ENCODE measurements around the gene FGG. TPM values are rescaled to one million over a fixed set of nuclear protein-coding genes. Genes with fewer than 3 reads are reported as not detected.
"Not testable (repeated sequence)": the region's sequence is repeated elsewhere in the genome, so short reads cannot be mapped to it uniquely, and the experiment has no call there.

The FGG gene
- total RNA-seq, 1 experiment from 2014 or later, result not detected

DNA sequence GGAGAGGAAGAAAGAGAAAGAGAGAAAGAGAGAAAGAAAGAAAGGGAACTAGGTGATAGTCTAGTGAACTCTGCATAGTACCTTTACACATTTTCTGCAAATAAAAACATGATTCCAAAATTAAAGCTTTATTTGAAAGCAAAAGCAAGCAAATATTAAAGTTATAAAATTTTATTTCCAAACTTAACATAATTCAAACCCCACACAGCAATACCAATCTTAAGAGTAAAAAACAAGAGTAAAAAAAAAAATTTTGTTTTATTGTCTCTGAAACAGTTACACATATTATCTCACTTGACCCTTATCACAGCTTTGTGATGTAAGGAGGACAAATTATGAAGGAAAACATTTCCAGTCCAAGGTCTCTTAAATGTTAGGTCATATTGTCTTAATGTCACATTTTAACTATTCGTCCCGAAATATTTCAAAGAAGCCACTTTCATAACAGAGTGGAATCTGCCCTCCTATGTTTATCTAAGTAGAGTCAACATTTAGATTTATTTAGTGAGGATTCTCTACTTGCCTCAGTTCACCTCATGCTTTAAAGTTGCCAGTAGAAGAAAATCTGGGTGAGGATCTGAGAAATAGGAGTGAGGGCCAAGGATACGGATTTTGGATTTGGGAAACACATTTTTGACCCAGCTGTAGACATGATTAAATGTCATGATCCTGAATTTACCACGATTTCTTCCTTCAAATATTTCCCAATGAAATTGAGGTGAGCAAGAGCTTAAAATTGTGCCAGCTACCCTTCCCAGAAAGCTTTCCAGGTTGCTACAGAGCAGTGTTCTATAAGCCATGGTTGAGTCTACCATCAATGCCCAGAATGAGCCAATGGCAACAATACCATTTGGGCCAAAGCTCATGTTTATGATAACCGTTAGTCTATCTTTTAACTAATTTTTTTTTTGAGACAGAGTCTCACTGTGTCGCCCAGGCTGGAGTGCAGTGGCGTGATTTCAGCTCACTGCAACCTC, 14.4 kb downstream of the FGG start:
- ChIA-PET CTCF (no interaction called here), POLR2A (ENCODE audit: unreplicated experiment) (no interaction called here)
- Histone ChIP-seq H4K20me1 (ENCODE audit: insufficient read depth) (no peaks in the 10 kb centered on the region), H3K9me3 (ENCODE audit: insufficient read depth, low read depth) (no peaks in the 10 kb centered on the region), H3F3A (ENCODE audit: insufficient read depth, low read depth) (no peaks in the 10 kb centered on the region), H3K27me3 (ENCODE audit: insufficient read depth, low read depth) (no peaks in the 10 kb centered on the region), H3K4me2 (no peak overlapping the region), H3K36me3 (ENCODE audit: low read depth) (no peaks in the 10 kb centered on the region), H3K79me2 (ENCODE audit: low read depth) (no peaks in the 10 kb centered on the region), H3K4me1 (replicated peaks; ENCODE audit: insufficient read depth) (peaks cover 18% of the 10 kb centered on the region), H3K9me2 (ENCODE audit: insufficient read depth) (no peaks in the 10 kb centered on the region), H3K4me3 (no peak overlapping the region), H2AFZ (no peak overlapping the region), H3K27ac (no peak overlapping the region)
- TF ChIP-seq, protein P1, sequence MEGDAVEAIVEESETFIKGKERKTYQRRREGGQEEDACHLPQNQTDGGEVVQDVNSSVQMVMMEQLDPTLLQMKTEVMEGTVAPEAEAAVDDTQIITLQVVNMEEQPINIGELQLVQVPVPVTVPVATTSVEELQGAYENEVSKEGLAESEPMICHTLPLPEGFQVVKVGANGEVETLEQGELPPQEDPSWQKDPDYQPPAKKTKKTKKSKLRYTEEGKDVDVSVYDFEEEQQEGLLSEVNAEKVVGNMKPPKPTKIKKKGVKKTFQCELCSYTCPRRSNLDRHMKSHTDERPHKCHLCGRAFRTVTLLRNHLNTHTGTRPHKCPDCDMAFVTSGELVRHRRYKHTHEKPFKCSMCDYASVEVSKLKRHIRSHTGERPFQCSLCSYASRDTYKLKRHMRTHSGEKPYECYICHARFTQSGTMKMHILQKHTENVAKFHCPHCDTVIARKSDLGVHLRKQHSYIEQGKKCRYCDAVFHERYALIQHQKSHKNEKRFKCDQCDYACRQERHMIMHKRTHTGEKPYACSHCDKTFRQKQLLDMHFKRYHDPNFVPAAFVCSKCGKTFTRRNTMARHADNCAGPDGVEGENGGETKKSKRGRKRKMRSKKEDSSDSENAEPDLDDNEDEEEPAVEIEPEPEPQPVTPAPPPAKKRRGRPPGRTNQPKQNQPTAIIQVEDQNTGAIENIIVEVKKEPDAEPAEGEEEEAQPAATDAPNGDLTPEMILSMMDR (conservative IDR thresholded peaks at IDR 0.05), result no peak
- no peak for TF ChIP-seq EZH2 (IDR thresholded peaks at IDR 0.05; ENCODE audit: low read depth)
- no peak for DNase-seq
- intact Hi-C loops (cut with micrococcal nuclease; ENCODE audit: unreplicated experiment), result no loop called here
- no TSS peak for BruUV-seq (replicated peaks)

DNA sequence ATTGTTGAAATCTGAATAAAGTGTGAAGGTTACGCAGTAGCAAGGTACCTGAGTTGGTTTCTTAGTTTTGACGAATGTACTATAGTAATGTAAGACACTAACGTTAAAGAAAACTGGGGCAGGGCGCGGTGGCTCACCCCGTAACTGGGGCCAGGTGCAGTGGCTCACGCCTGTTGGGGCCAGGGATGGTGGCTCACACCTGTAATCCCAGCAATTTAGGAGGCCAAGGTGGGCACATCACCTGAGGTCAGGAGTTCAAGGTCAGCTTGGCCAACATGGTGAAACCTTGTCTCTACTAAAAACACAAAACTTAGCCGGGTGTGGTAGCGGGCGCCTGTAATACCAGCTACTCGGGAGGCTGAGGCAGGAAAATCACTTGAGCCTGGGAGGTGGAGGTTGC, 15.2 kb downstream of the FGG start:
- DNase-seq; H3K9me3 ChIP-seq (ENCODE audit: insufficient read depth, low read depth); BruUV-seq (replicated peaks); CTCF ChIA-PET; H3F3A ChIP-seq (ENCODE audit: insufficient read depth, low read depth); POLR2A ChIA-PET (ENCODE audit: unreplicated experiment); H3K27ac ChIP-seq; H3K4me3 ChIP-seq; H3K36me3 ChIP-seq (ENCODE audit: low read depth); H3K4me2 ChIP-seq; H3K79me2 ChIP-seq (ENCODE audit: low read depth); H2AFZ ChIP-seq; H3K27me3 ChIP-seq (ENCODE audit: insufficient read depth, low read depth); H4K20me1 ChIP-seq (ENCODE audit: insufficient read depth); H3K9me2 ChIP-seq (ENCODE audit: insufficient read depth); intact Hi-C loops (cut with micrococcal nuclease; ENCODE audit: unreplicated experiment): not testable (repeated sequence)
- H3K4me1 ChIP-seq (replicated peaks; ENCODE audit: insufficient read depth), result peaks cover 11% of the 10 kb centered on the region

DNA sequence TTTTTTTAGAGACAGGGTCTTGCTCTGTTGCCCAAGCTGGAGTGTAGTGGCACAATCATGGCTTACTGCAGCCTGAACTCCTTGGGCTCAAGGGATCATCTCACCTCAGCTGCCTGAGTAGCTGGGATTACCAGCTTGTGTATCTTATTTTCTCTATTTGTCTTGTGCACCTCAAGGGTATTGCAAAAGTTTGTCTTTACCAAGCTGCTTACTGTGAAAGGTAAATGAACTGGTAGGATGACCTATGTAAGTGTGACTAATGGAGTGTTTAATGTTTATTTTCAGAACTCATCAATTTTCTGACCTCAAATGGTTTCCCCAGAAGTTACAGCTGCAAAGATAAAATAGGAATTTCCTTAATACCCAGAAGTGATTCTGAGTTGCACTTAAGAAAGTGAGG, 16.6 kb downstream of the FGG start:
- no peaks in the 10 kb centered on the region for H3K9me2 ChIP-seq (ENCODE audit: insufficient read depth)
- no peaks in the 10 kb centered on the region for H3K36me3 ChIP-seq (ENCODE audit: low read depth)
- no peak overlapping the region for H3K4me2 ChIP-seq
- TF ChIP-seq EZH2 (IDR thresholded peaks at IDR 0.05; ENCODE audit: low read depth), result no peak
- TF ChIP-seq, protein P1 (conservative IDR thresholded peaks at IDR 0.05), result no peak
- H3K27ac ChIP-seq, result no peak overlapping the region
- H3K4me3 ChIP-seq, result no peak overlapping the region
- intact Hi-C loops (cut with micrococcal nuclease; ENCODE audit: unreplicated experiment), result no loop called here
- H3K79me2 ChIP-seq (ENCODE audit: low read depth), result no peaks in the 10 kb centered on the region
- H2AFZ ChIP-seq, result no peak overlapping the region
- ChIA-PET POLR2A (ENCODE audit: unreplicated experiment) (no interaction called here), CTCF (interaction anchor here (0.6 kb wide), 1 partner anchor 1005 kb away, joined by 5 read pairs; no protein-coding TSS in a partner anchor)
- peaks cover 8% of the 10 kb centered on the region for H3K4me1 ChIP-seq (replicated peaks; ENCODE audit: insufficient read depth)
- no peaks in the 10 kb centered on the region for H3K9me3 ChIP-seq (ENCODE audit: insufficient read depth, low read depth)
- peak in 1 of 2 experiments; percentile 74 for DNase-seq
- H3F3A ChIP-seq (ENCODE audit: insufficient read depth, low read depth), result no peaks in the 10 kb centered on the region
- H4K20me1 ChIP-seq (ENCODE audit: insufficient read depth), result no peaks in the 10 kb centered on the region
- no TSS peak for BruUV-seq (replicated peaks)
- H3K27me3 ChIP-seq (ENCODE audit: insufficient read depth, low read depth), result no peaks in the 10 kb centered on the region

DNA sequence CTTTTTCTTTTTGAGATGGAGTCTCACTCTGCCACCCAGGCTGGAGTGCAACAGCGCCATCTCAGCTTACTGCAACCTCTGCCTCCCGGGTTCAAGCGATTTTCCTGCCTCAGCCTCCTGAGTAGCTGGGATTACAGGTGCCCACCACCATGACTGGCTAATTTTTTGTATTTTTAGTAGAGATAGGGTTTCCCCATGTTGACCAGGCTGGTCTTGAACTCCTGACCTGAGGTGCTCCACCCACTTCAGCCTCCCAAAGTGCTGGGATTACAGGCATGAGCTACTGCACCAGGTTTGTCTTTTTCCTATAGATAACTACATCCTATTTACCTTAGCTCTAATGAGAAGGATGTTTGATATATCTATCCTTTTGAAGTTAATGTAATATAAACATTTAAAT, 18.1 kb downstream of the FGG start:
- H3K9me3 ChIP-seq (ENCODE audit: insufficient read depth, low read depth); H3K36me3 ChIP-seq (ENCODE audit: low read depth); H3K4me2 ChIP-seq; H3K79me2 ChIP-seq (ENCODE audit: low read depth); BruUV-seq (replicated peaks); H3K4me1 ChIP-seq (replicated peaks; ENCODE audit: insufficient read depth); DNase-seq; H3K27ac ChIP-seq; H3K4me3 ChIP-seq; H3F3A ChIP-seq (ENCODE audit: insufficient read depth, low read depth); H3K27me3 ChIP-seq (ENCODE audit: insufficient read depth, low read depth); intact Hi-C loops (cut with micrococcal nuclease; ENCODE audit: unreplicated experiment); POLR2A ChIA-PET (ENCODE audit: unreplicated experiment); CTCF ChIA-PET; H4K20me1 ChIP-seq (ENCODE audit: insufficient read depth); H3K9me2 ChIP-seq (ENCODE audit: insufficient read depth); H2AFZ ChIP-seq: not testable (repeated sequence)

Data from PC-9 (cell line).